ENCODE results near the gene ZBTB17. TPM values are rescaled to one million over a fixed set of nuclear protein-coding genes. Genes with fewer than 3 reads are reported as not detected.
A peak's percentile ranks its signal among the peaks of the same experiment; 100 is the strongest.

ZBTB17 gene
- total and polyA plus RNA-seq, 12 donors: 8.0 to 172 (median 33.7) TPM

GRCh38 chr1:15992582-15993500 is 16.9 kb upstream of the ZBTB17 start:
- no peak overlapping the region for H3K4me3 ChIP-seq
- intact Hi-C loops (cut with DNase I): loop anchor here (5.0 kb wide), 3 partner anchors 176 to 191 kb away; no protein-coding TSS in a partner anchor
- no peaks in the 10 kb centered on the region for H3K36me3 ChIP-seq (replicated peaks in 1 of 2)
- H3K4me1 ChIP-seq (replicated peaks in 1 of 2): no peaks in the 10 kb centered on the region
- no peaks in the 10 kb centered on the region for H3K27me3 ChIP-seq
- TF ChIP-seq POLR2A (IDR thresholded peaks at IDR 0.05) (no peak), CTCF (IDR thresholded peaks at IDR 0.05) (no peak)
- peak in 1 of 7 donors; percentile 16 for DNase-seq
- H3K9me3 ChIP-seq (replicated peaks in 1 of 3): no peaks in the 10 kb centered on the region
- H3K27ac ChIP-seq: no peak overlapping the region
- WGBS, 4 donors: 81 to 93% (median 87%) methylated on average over 3 to 17 of the region's 17 CpGs

- H3K36me3 ChIP-seq (replicated peaks in 1 of 2): no peaks in the 10 kb centered on the region
- no peaks in the 10 kb centered on the region for H3K4me1 ChIP-seq (replicated peaks in 1 of 2)
- H3K27ac ChIP-seq: no peak overlapping the region
- no peak overlapping the region for H3K4me3 ChIP-seq
- intact Hi-C loops (cut with DNase I): loop anchor here (5.0 kb wide), 3 partner anchors 175 to 190 kb away; no protein-coding TSS in a partner anchor
- no peaks in the 10 kb centered on the region for H3K27me3 ChIP-seq
- H3K9me3 ChIP-seq (replicated peaks in 1 of 3): no peaks in the 10 kb centered on the region
- WGBS, 4 donors: 86 to 96% (median 91%) methylated on average over 5 to 7 of the region's 7 CpGs
- TF ChIP-seq POLR2A (IDR thresholded peaks at IDR 0.05) (no peak), CTCF (IDR thresholded peaks at IDR 0.05) (no peak)
- DNase-seq: peak in 1 of 7 donors; percentile 2
Observed at GRCh38 chr1:15992187-15992553, 16.3 kb upstream of the ZBTB17 start.

- DNase-seq: peak in 1 of 7 donors; percentile 11
- intact Hi-C loops (cut with DNase I): loop anchor here (5.0 kb wide), 3 partner anchors 174 to 189 kb away; no protein-coding TSS in a partner anchor
- WGBS, 4 donors: 84 to 100% (median 93%) methylated on average over 2 to 11 of the region's 11 CpGs
- Histone ChIP-seq H3K4me1 (replicated peaks in 1 of 2) (no peaks in the 10 kb centered on the region), H3K9me3 (replicated peaks in 1 of 3) (no peaks in the 10 kb centered on the region), H3K4me3 (no peak overlapping the region), H3K27ac (no peak overlapping the region), H3K27me3 (no peaks in the 10 kb centered on the region), H3K36me3 (replicated peaks in 1 of 2) (no peaks in the 10 kb centered on the region)
- no peak for TF ChIP-seq POLR2A (IDR thresholded peaks at IDR 0.05)
- TF ChIP-seq CTCF (IDR thresholded peaks at IDR 0.05): no peak
Observed at GRCh38 chr1:15991427-15992186, 15.7 kb upstream of the ZBTB17 start.

- DNase-seq: peak in 2 of 7 donors; percentile 47 to 52
- H3K4me3 ChIP-seq: no peak overlapping the region
- H3K36me3 ChIP-seq (replicated peaks in 1 of 2): no peaks in the 10 kb centered on the region
- intact Hi-C loops (cut with DNase I): loop anchor here (5.0 kb wide), 3 partner anchors 172 to 187 kb away; no protein-coding TSS in a partner anchor
- no peaks in the 10 kb centered on the region for H3K9me3 ChIP-seq (replicated peaks in 1 of 3)
- no peak overlapping the region for H3K27ac ChIP-seq
- WGBS, 4 donors: 41 to 62% (median 58%) methylated on average over 6 to 9 of the region's 9 CpGs
- TF ChIP-seq CTCF (IDR thresholded peaks at IDR 0.05) (no peak), POLR2A (IDR thresholded peaks at IDR 0.05) (no peak)
- no peaks in the 10 kb centered on the region for H3K4me1 ChIP-seq (replicated peaks in 1 of 2)
- no peaks in the 10 kb centered on the region for H3K27me3 ChIP-seq
Observed at GRCh38 chr1:15989776-15990175, 13.9 kb upstream of the ZBTB17 start.
